ENCODE data around the gene GAD1. TPM values are rescaled to one million over a fixed set of nuclear protein-coding genes. Genes with fewer than 3 reads are reported as not detected.

Gene GAD1
- total and polyA plus RNA-seq, 2 of the 8 experiments (the other 6 are each of a cell fraction or from before 2014, with no cell fraction given) = 0.65 to 1.0 TPM

- H2AFZ ChIP-seq (ENCODE audit: low read length) = peak overlapping the region; percentile 28; the same call in 1 of the 2 replicates
- no peak overlapping the region for H3K23ac ChIP-seq (ENCODE audit: insufficient read length)
- FAIRE-seq = no peak
- no peaks in the 10 kb centered on the region; a peak in 1 of 8 replicates for H3K36me3 ChIP-seq (ENCODE audit: control insufficient read depth in 2 of 4, insufficient read depth in 4 of 4, low read length in 3 of 4)
- H3K23me2 ChIP-seq (ENCODE audit: low read depth, low read length) = no peaks in the 10 kb centered on the region
- no peak overlapping the region for H2BK5ac ChIP-seq (ENCODE audit: low read depth, low read length)
- no peak overlapping the region for H2BK120ac ChIP-seq (replicated peaks; ENCODE audit: low read depth, low read length)
- DNase-seq (ENCODE audit: low read depth in 1 of 2, low spot score in 2 of 2) = no peak
- H3K4me3 ChIP-seq (ENCODE audit: extremely low read depth in 1 of 4, insufficient read depth in 2 of 4, low read depth in 3 of 4, low read length in 4 of 4) = no peak overlapping the region
- no peak overlapping the region for H4K91ac ChIP-seq (replicated peaks; ENCODE audit: insufficient read length, low read length)
- no peak overlapping the region for H2AK5ac ChIP-seq (ENCODE audit: low read depth, low read length)
- no peak overlapping the region for H2BK15ac ChIP-seq (ENCODE audit: low read length)
- no peaks in the 10 kb centered on the region for H4K20me1 ChIP-seq (replicated peaks in 1 of 2; ENCODE audit: control insufficient read depth in 1 of 2, insufficient read depth in 2 of 2, low read length in 2 of 2)
- H4K8ac ChIP-seq (ENCODE audit: extremely low read depth, insufficient read depth, low read length) = no peak overlapping the region
- H3K79me2 ChIP-seq (ENCODE audit: control insufficient read depth in 1 of 2, insufficient read depth in 2 of 2, low read length in 2 of 2) = no peaks in the 10 kb centered on the region
- no peaks in the 10 kb centered on the region for H3K4me1 ChIP-seq (replicated peaks in 1 of 4; ENCODE audit: control insufficient read depth in 3 of 4, insufficient read depth in 4 of 4, low read length in 3 of 4)
- no peaks in the 10 kb centered on the region for H3K79me1 ChIP-seq (ENCODE audit: low read depth, low read length)
- H3K14ac ChIP-seq (ENCODE audit: insufficient read length) = no peak overlapping the region
- CTCF ChIA-PET (ENCODE audit: partially characterized antibody) = interaction anchor here (1.0 to 9.4 kb wide), 2 partner anchors 9 to 25 kb away, joined by 3 to 94 read pairs; no protein-coding TSS in a partner anchor
- no peak overlapping the region for H3K9ac ChIP-seq (replicated peaks in 1 of 4; ENCODE audit: extremely low read depth in 1 of 4, low read depth in 3 of 4, low read length in 3 of 4)
- no peak overlapping the region for H3K4me2 ChIP-seq (ENCODE audit: insufficient read depth in 1 of 2, low read depth in 2 of 2, low read length in 2 of 2)
- H3K27me3 ChIP-seq (replicated peaks in 1 of 4; ENCODE audit: control insufficient read depth in 3 of 4, extremely low read depth in 1 of 4, insufficient read depth in 3 of 4, low read length in 3 of 4) = peaks cover 0 to 2% (median 0%) of the 10 kb centered on the region in 4 experiments; a peak in 1 of 7 replicates
- H2BK12ac ChIP-seq (ENCODE audit: low read depth, low read length) = no peak overlapping the region
- 84% methylated on average over 2 of the region's 2 CpGs; no CpG with 5 or more reads in 1 of the 2 experiments for WGBS, 2 experiments (ENCODE audit: extremely low coverage in 1 of 2, insufficient coverage in 1 of 2, insufficient read length in 1 of 2, insufficient replicate concordance in 2 of 2, low coverage in 1 of 2, low lambda C conversion rate in 2 of 2, missing lambda C conversion rate in 1 of 2)
- H4K5ac ChIP-seq (ENCODE audit: insufficient read length, low read depth, low read length) = no peak overlapping the region
- no peak overlapping the region for H3K18ac ChIP-seq (ENCODE audit: extremely low read depth, low read length)
- no peak overlapping the region for H2BK20ac ChIP-seq (ENCODE audit: low read length)
- POLR2A ChIA-PET (ENCODE audit: partially characterized antibody) = no interaction called here
- TF ChIP-seq JUND (IDR thresholded peaks at IDR 0.05; ENCODE audit: low read length) = no peak
- TF ChIP-seq ATF3 (IDR thresholded peaks at IDR 0.05; ENCODE audit: insufficient read depth, low read depth, low read length) = no peak
- TF ChIP-seq SP4 (IDR thresholded peaks at IDR 0.05; ENCODE audit: low read length) = no peak
- no peak for TF ChIP-seq RXRA (IDR thresholded peaks at IDR 0.05; ENCODE audit: insufficient read depth, low read depth, low read length)
- TF ChIP-seq RAD21 (IDR thresholded peaks at IDR 0.05 in 1 of 2, conservative IDR thresholded peaks at IDR 0.05 in 1 of 2; ENCODE audit: low read depth in 2 of 2, low read length in 2 of 2) = no peak
- H3K27ac ChIP-seq (ENCODE audit: low read depth, low read length) = no peak overlapping the region
- H3K56ac ChIP-seq (replicated peaks; ENCODE audit: insufficient read length, low read depth, low read length) = no peak overlapping the region
- no peaks in the 10 kb centered on the region for H3K9me3 ChIP-seq (ENCODE audit: insufficient read depth in 2 of 2, low read depth in 1 of 2, low read length in 1 of 2)
- H3K4ac ChIP-seq (replicated peaks; ENCODE audit: insufficient read length, low read depth, low read length) = no peak overlapping the region
Measured at GRCh38 chr2:170848587-170848986, 31.9 kb downstream of the GAD1 start.
